ENCODE results near the gene RHEBL1. TPM values are rescaled to one million over a fixed set of nuclear protein-coding genes. Genes with fewer than 3 reads are reported as not detected.

The RHEBL1 gene
- total RNA-seq, 1 donor from 2014 or later = 0.53 TPM

GRCh38 chr12:49025463-49025862 lies 44.3 kb downstream of the RHEBL1 start:
- H3K36me3 ChIP-seq (ENCODE audit: control insufficient read depth, insufficient read depth, low read length) = peaks cover 49% of the 10 kb centered on the region

GRCh38 chr12:49024543-49024942 lies 45.2 kb downstream of the RHEBL1 start:
- TF ChIP-seq CTCF (IDR thresholded peaks at IDR 0.05; ENCODE audit: insufficient read depth, low read length, severe bottlenecking) = no peak
- no peak for FAIRE-seq
- no peak for DNase-seq (ENCODE audit: low read depth)
- no peak overlapping the region for H3K4me3 ChIP-seq (ENCODE audit: low read depth, low read length)
- H3K36me3 ChIP-seq (ENCODE audit: control insufficient read depth, insufficient read depth, low read length) = peaks cover 46% of the 10 kb centered on the region
- no peaks in the 10 kb centered on the region for H3K27me3 ChIP-seq (ENCODE audit: control insufficient read depth, insufficient read depth, low read length)

More at GRCh38 chr12:49025463-49025862, 44.3 kb downstream of the RHEBL1 start:
- no peaks in the 10 kb centered on the region for H3K27me3 ChIP-seq (ENCODE audit: control insufficient read depth, insufficient read depth, low read length)
- no peak for TF ChIP-seq CTCF (IDR thresholded peaks at IDR 0.05; ENCODE audit: insufficient read depth, low read length, severe bottlenecking)
- no peak overlapping the region for H3K4me3 ChIP-seq (ENCODE audit: low read depth, low read length)
- no peak for FAIRE-seq
- DNase-seq (ENCODE audit: low read depth) = no peak

- no peak for FAIRE-seq
- TF ChIP-seq CTCF (IDR thresholded peaks at IDR 0.05; ENCODE audit: insufficient read depth, low read length, severe bottlenecking) = no peak
- Histone ChIP-seq H3K27me3 (ENCODE audit: control insufficient read depth, insufficient read depth, low read length) (no peaks in the 10 kb centered on the region), H3K36me3 (ENCODE audit: control insufficient read depth, insufficient read depth, low read length) (peaks cover 43% of the 10 kb centered on the region), H3K4me3 (ENCODE audit: low read depth, low read length) (no peak overlapping the region)
- DNase-seq (ENCODE audit: low read depth) = no peak
Observed at GRCh38 chr12:49023812-49024211, 46.0 kb downstream of the RHEBL1 start.

- H3K4me3 ChIP-seq (ENCODE audit: low read depth, low read length) = no peak overlapping the region
- DNase-seq (ENCODE audit: low read depth) (no peak), FAIRE-seq (no peak)
- TF ChIP-seq CTCF (IDR thresholded peaks at IDR 0.05; ENCODE audit: insufficient read depth, low read length, severe bottlenecking) = no peak
- H3K27me3 ChIP-seq (ENCODE audit: control insufficient read depth, insufficient read depth, low read length) = no peaks in the 10 kb centered on the region
- H3K36me3 ChIP-seq (ENCODE audit: control insufficient read depth, insufficient read depth, low read length) = peaks cover 35% of the 10 kb centered on the region
Observed at GRCh38 chr12:49022558-49023178, 47.1 kb downstream of the RHEBL1 start.

GRCh38 chr12:49021292-49021915 lies 48.4 kb downstream of the RHEBL1 start:
- no peaks in the 10 kb centered on the region for H3K27me3 ChIP-seq (ENCODE audit: control insufficient read depth, insufficient read depth, low read length)
- H3K4me3 ChIP-seq (ENCODE audit: low read depth, low read length) = no peak overlapping the region
- FAIRE-seq (no peak), DNase-seq (ENCODE audit: low read depth) (no peak)
- no peak for TF ChIP-seq CTCF (IDR thresholded peaks at IDR 0.05; ENCODE audit: insufficient read depth, low read length, severe bottlenecking)
- H3K36me3 ChIP-seq (ENCODE audit: control insufficient read depth, insufficient read depth, low read length) = peaks cover 26% of the 10 kb centered on the region
